Measurements from ENCODE around the gene PGAP1.

The PGAP1 gene

GRCh38 chr2:196962325-196962724 is 35.8 kb upstream of the PGAP1 start:
- Histone ChIP-seq H2BK120ac (ENCODE audit: low read depth, low read length) (no peak overlapping the region), H3K18ac (ENCODE audit: low read length) (no peak overlapping the region), H3K9me3 (replicated peaks in 1 of 2; ENCODE audit: control insufficient read depth in 2 of 2, insufficient read depth in 1 of 2, low read depth in 1 of 2, low read length in 2 of 2) (no peaks in the 10 kb centered on the region), H2BK15ac (ENCODE audit: low read length) (no peak overlapping the region), H3K4me1 (ENCODE audit: control insufficient read depth in 2 of 2, insufficient read depth in 1 of 2, low read depth in 1 of 2, low read length in 2 of 2) (peaks cover 0 to 5% of the 10 kb centered on the region in 2 donors), H2BK12ac (ENCODE audit: low read length) (no peak overlapping the region), H3K23ac (ENCODE audit: low read depth, low read length, poor library complexity) (no peak overlapping the region), H3K4me2 (ENCODE audit: insufficient read depth, low read length, poor library complexity, severe bottlenecking) (no peak overlapping the region), H3K27ac (replicated peaks; ENCODE audit: low read length) (no peak overlapping the region), H3K36me3 (replicated peaks in 1 of 2; ENCODE audit: control insufficient read depth in 2 of 2, insufficient read depth in 2 of 2, low read length in 2 of 2) (no peaks in the 10 kb centered on the region), H4K8ac (ENCODE audit: low read depth, low read length) (no peak overlapping the region), H3K9ac (ENCODE audit: low read depth, low read length, poor library complexity) (no peak overlapping the region), H2BK5ac (ENCODE audit: low read length) (no peak overlapping the region), H3K27me3 (ENCODE audit: control insufficient read depth in 3 of 3, insufficient read depth in 3 of 3, low read depth in 1 of 3, low read length in 3 of 3) (peaks cover 0 to 1% (median 0%) of the 10 kb centered on the region in 3 experiments), H3K14ac (ENCODE audit: low read length) (no peak overlapping the region), H3K4me3 (ENCODE audit: low read length in 2 of 2) (no peak overlapping the region), H2AFZ (ENCODE audit: low read length) (no peak overlapping the region), H2AK5ac (ENCODE audit: low read depth, low read length) (no peak overlapping the region), H4K91ac (ENCODE audit: low read depth, low read length, poor library complexity) (no peak overlapping the region), H3K79me1 (ENCODE audit: low read depth, low read length) (no peaks in the 10 kb centered on the region), H3K4ac (ENCODE audit: low read length) (no peak overlapping the region)
- no CpG with 5 or more reads among the region's 2 CpGs for WGBS, 2 donors (ENCODE audit: extremely low coverage in 2 of 2, insufficient read length in 2 of 2, insufficient replicate concordance in 1 of 2)
- DNase-seq (ENCODE audit: low spot score): no peak

GRCh38 chr2:196961889-196962288 is 35.4 kb upstream of the PGAP1 start:
- no peak overlapping the region for H4K8ac ChIP-seq (ENCODE audit: low read depth, low read length)

DNA sequence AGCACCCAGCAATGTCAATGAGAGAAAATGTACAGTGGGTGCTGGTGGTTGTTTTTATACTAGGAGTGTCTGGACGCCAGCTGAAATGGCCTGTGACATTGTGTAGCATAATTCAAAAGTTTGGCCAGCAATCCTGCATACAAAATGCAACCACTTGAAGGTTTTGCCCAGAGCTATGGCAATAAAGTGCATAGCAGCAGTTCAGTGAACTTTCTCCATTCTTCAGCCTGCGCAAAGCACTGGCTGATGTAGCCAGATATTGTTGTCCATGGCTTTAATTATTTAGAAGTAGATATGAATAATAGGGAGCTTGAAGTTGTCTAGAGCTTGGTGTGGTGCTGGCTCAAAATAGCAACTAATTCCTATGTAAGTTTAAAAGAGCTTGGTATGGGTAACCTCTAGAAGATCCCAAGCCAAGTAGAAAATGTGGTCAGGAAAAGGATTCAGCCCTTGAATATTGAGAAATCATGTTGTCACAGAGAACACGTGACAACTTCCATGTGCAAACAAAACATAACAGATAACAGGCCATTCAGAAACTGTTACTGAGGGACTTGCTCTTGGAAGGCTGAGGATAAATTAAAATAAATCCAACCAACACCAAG is 33.3 kb upstream of the PGAP1 start:
- WGBS, 2 donors (ENCODE audit: extremely low coverage in 2 of 2, insufficient read length in 2 of 2, insufficient replicate concordance in 1 of 2): no CpG with 5 or more reads among the region's 3 CpGs
- Histone ChIP-seq H3K9me3 (replicated peaks in 1 of 2; ENCODE audit: control insufficient read depth in 2 of 2, insufficient read depth in 1 of 2, low read depth in 1 of 2, low read length in 2 of 2) (no peaks in the 10 kb centered on the region), H3K9ac (ENCODE audit: low read depth, low read length, poor library complexity) (no peak overlapping the region), H3K79me1 (ENCODE audit: low read depth, low read length) (no peaks in the 10 kb centered on the region), H3K27ac (replicated peaks; ENCODE audit: low read length) (no peak overlapping the region), H4K91ac (ENCODE audit: low read depth, low read length, poor library complexity) (no peak overlapping the region), H4K8ac (ENCODE audit: low read depth, low read length) (no peak overlapping the region), H3K27me3 (ENCODE audit: control insufficient read depth in 3 of 3, insufficient read depth in 3 of 3, low read depth in 1 of 3, low read length in 3 of 3) (peaks cover 0 to 1% (median 0%) of the 10 kb centered on the region in 3 experiments), H3K36me3 (replicated peaks in 1 of 2; ENCODE audit: control insufficient read depth in 2 of 2, insufficient read depth in 2 of 2, low read length in 2 of 2) (no peaks in the 10 kb centered on the region), H2AK5ac (ENCODE audit: low read depth, low read length) (no peak overlapping the region), H2BK120ac (ENCODE audit: low read depth, low read length) (no peak overlapping the region), H2BK5ac (ENCODE audit: low read length) (no peak overlapping the region), H3K18ac (ENCODE audit: low read length) (no peak overlapping the region), H3K14ac (ENCODE audit: low read length) (no peak overlapping the region), H3K4ac (ENCODE audit: low read length) (no peak overlapping the region), H3K4me1 (ENCODE audit: control insufficient read depth in 2 of 2, insufficient read depth in 1 of 2, low read depth in 1 of 2, low read length in 2 of 2) (peaks cover 0 to 3% of the 10 kb centered on the region in 2 donors), H3K4me3 (ENCODE audit: low read length in 2 of 2) (no peak overlapping the region), H3K4me2 (ENCODE audit: insufficient read depth, low read length, poor library complexity, severe bottlenecking) (no peak overlapping the region), H2AFZ (ENCODE audit: low read length) (peak overlapping the region; percentile 2), H2BK15ac (ENCODE audit: low read length) (no peak overlapping the region), H3K23ac (ENCODE audit: low read depth, low read length, poor library complexity) (no peak overlapping the region), H2BK12ac (ENCODE audit: low read length) (no peak overlapping the region)
- no peak for DNase-seq (ENCODE audit: low spot score)

More at GRCh38 chr2:196961889-196962288, 35.4 kb upstream of the PGAP1 start:
- Histone ChIP-seq H3K27me3 (ENCODE audit: control insufficient read depth in 3 of 3, insufficient read depth in 3 of 3, low read depth in 1 of 3, low read length in 3 of 3) (peaks cover 0 to 1% (median 0%) of the 10 kb centered on the region in 3 experiments), H3K4ac (ENCODE audit: low read length) (no peak overlapping the region), H3K4me1 (ENCODE audit: control insufficient read depth in 2 of 2, insufficient read depth in 1 of 2, low read depth in 1 of 2, low read length in 2 of 2) (peaks cover 0 to 5% of the 10 kb centered on the region in 2 donors), H3K9me3 (replicated peaks in 1 of 2; ENCODE audit: control insufficient read depth in 2 of 2, insufficient read depth in 1 of 2, low read depth in 1 of 2, low read length in 2 of 2) (no peaks in the 10 kb centered on the region), H4K91ac (ENCODE audit: low read depth, low read length, poor library complexity) (no peak overlapping the region), H3K23ac (ENCODE audit: low read depth, low read length, poor library complexity) (no peak overlapping the region), H2BK5ac (ENCODE audit: low read length) (no peak overlapping the region), H3K36me3 (replicated peaks in 1 of 2; ENCODE audit: control insufficient read depth in 2 of 2, insufficient read depth in 2 of 2, low read length in 2 of 2) (no peaks in the 10 kb centered on the region), H2AFZ (ENCODE audit: low read length) (no peak overlapping the region), H3K79me1 (ENCODE audit: low read depth, low read length) (no peaks in the 10 kb centered on the region), H3K27ac (replicated peaks; ENCODE audit: low read length) (no peak overlapping the region), H3K18ac (ENCODE audit: low read length) (no peak overlapping the region), H3K9ac (ENCODE audit: low read depth, low read length, poor library complexity) (no peak overlapping the region), H3K4me3 (ENCODE audit: low read length in 2 of 2) (no peak overlapping the region), H3K14ac (ENCODE audit: low read length) (no peak overlapping the region), H2BK15ac (ENCODE audit: low read length) (no peak overlapping the region), H3K4me2 (ENCODE audit: insufficient read depth, low read length, poor library complexity, severe bottlenecking) (no peak overlapping the region), H2BK12ac (ENCODE audit: low read length) (no peak overlapping the region), H2AK5ac (ENCODE audit: low read depth, low read length) (no peak overlapping the region), H2BK120ac (ENCODE audit: low read depth, low read length) (no peak overlapping the region)
- DNase-seq (ENCODE audit: low spot score): no peak

DNA sequence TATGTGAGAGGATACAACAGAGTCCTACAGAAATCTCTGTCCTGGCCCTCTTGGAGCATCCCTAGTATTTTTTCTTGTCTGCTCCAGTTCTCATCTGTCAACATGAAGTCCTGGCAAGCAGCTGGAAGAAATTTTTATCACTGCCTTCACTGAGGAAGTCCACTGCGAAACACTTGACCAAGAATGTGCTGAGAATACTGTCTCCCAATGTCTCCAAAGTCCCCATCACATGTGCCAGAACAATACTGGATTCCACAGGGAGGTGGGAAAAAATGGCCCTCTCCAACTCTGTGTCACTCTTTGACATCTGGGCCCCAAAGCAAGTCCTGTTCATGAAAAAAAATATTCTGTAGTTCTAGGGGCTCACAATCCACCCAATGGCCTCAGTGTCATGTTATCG is 32.8 kb upstream of the PGAP1 start:
- H3K27me3 ChIP-seq (ENCODE audit: control insufficient read depth in 3 of 3, insufficient read depth in 3 of 3, low read depth in 1 of 3, low read length in 3 of 3): peaks cover 0 to 1% (median 0%) of the 10 kb centered on the region in 3 experiments

More for the DNA sequence above, 32.8 kb upstream of the PGAP1 start:
- H3K4me1 ChIP-seq (ENCODE audit: control insufficient read depth in 2 of 2, insufficient read depth in 1 of 2, low read depth in 1 of 2, low read length in 2 of 2): peaks cover 0 to 3% of the 10 kb centered on the region in 2 donors
- H3K9me3 ChIP-seq (replicated peaks in 1 of 2; ENCODE audit: control insufficient read depth in 2 of 2, insufficient read depth in 1 of 2, low read depth in 1 of 2, low read length in 2 of 2): no peaks in the 10 kb centered on the region
- H2BK5ac ChIP-seq (ENCODE audit: low read length): no peak overlapping the region
- no peak overlapping the region for H2BK120ac ChIP-seq (ENCODE audit: low read depth, low read length)
- H2AFZ ChIP-seq (ENCODE audit: low read length): no peak overlapping the region
- H2AK5ac ChIP-seq (ENCODE audit: low read depth, low read length): no peak overlapping the region
- no peak overlapping the region for H3K4ac ChIP-seq (ENCODE audit: low read length)
- no peak overlapping the region for H3K18ac ChIP-seq (ENCODE audit: low read length)
- H2BK12ac ChIP-seq (ENCODE audit: low read length): no peak overlapping the region
- no peak overlapping the region for H3K4me3 ChIP-seq (ENCODE audit: low read length in 2 of 2)
- H3K27ac ChIP-seq (replicated peaks; ENCODE audit: low read length): peak overlapping the region; percentile 43
- H3K36me3 ChIP-seq (replicated peaks in 1 of 2; ENCODE audit: control insufficient read depth in 2 of 2, insufficient read depth in 2 of 2, low read length in 2 of 2): no peaks in the 10 kb centered on the region
- H3K23ac ChIP-seq (ENCODE audit: low read depth, low read length, poor library complexity): no peak overlapping the region
- H3K4me2 ChIP-seq (ENCODE audit: insufficient read depth, low read length, poor library complexity, severe bottlenecking): no peak overlapping the region
- no CpG with 5 or more reads among the region's 2 CpGs for WGBS, 2 donors (ENCODE audit: extremely low coverage in 2 of 2, insufficient read length in 2 of 2, insufficient replicate concordance in 1 of 2)
- H3K14ac ChIP-seq (ENCODE audit: low read length): no peak overlapping the region
- H2BK15ac ChIP-seq (ENCODE audit: low read length): no peak overlapping the region
- no peak overlapping the region for H4K91ac ChIP-seq (ENCODE audit: low read depth, low read length, poor library complexity)
- no peak overlapping the region for H4K8ac ChIP-seq (ENCODE audit: low read depth, low read length)
- no peak for DNase-seq (ENCODE audit: low spot score)
- no peaks in the 10 kb centered on the region for H3K79me1 ChIP-seq (ENCODE audit: low read depth, low read length)
- H3K9ac ChIP-seq (ENCODE audit: low read depth, low read length, poor library complexity): no peak overlapping the region
